Midbrain (tissue), 1 donor: ENCODE data around the gene CLC.
"Not testable (repeated sequence)": the region's sequence is repeated elsewhere in the genome, so short reads cannot be mapped to it uniquely, and the experiment has no call there.

ENCODE experiments used
- DNase-seq: peaks from one replicate; lab custom pipeline; 2025; lab: John Stamatoyannopoulos, UW

Gene CLC

DNA sequence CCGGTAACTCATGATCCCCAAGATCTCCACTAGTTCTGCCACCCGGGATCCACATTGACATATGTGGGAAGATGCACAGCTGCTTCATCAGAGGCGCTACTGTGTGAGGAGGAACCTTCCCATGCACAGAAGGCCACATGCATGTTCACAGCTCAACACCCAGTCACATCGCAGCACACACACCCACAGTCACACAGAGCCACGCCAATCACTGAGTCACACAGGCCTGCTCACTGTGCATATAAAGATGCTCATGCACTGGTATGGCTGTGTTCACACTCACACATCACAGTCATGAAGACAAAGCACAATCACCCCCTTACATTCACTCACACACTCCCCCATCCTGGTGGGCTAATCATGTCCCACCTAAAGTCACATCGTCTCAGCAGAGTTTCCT, 9.8 kb downstream of the CLC start:
- DNase-seq = no peak

DNA sequence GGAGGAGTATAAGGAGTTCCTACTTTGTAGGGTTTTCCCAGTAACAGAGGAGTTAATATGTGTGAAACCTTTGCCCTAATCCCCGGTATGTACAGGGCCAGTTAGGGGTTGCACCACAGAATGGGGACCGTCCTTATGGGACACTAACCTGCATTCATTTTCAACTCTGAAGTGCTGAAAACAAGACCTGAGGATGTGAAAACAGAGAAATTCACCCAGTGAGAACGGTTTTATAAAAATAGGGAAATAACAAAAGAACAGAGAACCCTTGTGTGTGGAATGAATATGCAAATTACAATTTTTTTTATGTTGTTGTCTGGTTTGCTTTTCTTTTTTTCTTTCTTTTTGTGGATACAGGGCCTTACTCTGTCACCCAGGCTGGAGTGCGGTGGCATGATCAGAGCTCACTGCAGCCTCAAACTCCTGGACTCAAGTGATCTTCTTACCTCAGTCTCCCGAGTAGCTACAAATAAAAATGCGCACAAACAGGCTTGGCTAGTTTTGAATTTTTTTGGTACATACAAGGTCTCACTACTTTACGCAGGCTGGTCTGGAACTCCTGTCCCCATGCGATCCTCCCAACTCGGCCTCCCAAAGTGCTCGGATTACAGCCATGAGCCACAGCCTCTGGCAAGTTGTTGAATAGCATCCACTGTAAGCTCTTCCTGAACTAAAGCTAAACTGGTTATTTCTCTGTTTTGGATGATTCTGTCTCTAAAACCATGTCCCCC, 10.6 kb downstream of the CLC start:
- no peak for DNase-seq

DNA sequence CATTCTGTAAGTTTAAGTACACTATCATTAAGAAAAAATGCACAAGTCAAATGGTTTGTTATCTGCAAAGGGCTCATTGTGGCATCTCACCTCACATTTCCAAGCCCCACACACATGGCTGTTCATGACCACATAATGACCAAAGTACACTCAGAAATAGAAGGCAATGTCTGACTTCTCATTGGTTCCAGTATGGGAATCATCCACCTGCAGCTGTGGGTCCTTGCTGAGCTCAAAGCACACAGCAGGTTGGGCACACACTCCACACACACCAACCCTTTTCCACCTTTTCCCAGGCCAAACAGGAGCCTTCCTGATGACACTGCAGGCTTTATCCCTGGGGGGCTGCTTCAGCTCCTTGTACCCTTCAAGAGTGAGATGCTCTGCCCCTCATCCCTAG, 11.8 kb downstream of the CLC start:
- no peak for DNase-seq

DNA sequence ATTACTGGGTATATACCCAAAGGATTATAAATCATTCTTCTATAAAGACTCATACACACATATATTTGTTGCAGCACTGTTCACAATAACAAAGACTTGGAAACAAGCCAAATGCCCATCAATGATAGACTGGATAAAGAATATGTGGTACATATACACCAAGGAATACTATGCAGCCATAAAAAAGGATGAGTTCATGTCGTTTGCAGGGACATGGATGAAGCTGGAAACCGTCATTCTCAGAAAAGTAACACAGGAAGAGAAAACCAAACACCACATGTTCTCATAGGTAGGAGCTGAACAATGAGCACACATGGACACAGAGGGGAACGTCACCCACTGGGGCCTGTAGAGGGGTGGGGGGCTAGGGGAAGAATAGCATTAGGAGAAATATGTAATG, 17.7 kb downstream of the CLC start:
- DNase-seq = not testable (repeated sequence)

DNA sequence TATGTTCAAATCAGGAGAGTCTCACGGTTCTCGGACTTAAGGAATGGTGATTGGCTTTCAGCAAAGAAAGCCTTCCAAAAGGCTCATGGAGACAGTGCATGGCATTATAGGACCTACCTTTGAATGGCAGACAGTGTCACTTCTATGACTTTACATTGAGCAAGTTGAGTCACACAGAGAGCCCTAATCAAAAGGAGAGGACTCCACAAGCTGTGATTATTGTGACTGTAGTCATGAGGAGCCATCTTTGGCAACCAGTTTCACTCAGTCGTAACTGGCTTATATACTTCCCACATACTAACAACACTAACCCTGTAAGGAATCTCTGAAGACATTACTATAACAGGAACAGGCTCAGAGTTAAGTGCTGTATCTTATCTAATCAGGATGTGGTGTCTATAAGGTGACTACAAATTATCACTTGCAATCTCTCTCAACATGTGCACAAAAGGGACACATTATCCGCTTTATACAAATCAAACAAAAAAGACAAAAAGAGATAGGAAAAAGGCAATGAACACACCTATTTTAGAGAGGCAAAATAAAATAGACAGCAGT, 27.4 kb downstream of the CLC start:
- no peak for DNase-seq

DNA sequence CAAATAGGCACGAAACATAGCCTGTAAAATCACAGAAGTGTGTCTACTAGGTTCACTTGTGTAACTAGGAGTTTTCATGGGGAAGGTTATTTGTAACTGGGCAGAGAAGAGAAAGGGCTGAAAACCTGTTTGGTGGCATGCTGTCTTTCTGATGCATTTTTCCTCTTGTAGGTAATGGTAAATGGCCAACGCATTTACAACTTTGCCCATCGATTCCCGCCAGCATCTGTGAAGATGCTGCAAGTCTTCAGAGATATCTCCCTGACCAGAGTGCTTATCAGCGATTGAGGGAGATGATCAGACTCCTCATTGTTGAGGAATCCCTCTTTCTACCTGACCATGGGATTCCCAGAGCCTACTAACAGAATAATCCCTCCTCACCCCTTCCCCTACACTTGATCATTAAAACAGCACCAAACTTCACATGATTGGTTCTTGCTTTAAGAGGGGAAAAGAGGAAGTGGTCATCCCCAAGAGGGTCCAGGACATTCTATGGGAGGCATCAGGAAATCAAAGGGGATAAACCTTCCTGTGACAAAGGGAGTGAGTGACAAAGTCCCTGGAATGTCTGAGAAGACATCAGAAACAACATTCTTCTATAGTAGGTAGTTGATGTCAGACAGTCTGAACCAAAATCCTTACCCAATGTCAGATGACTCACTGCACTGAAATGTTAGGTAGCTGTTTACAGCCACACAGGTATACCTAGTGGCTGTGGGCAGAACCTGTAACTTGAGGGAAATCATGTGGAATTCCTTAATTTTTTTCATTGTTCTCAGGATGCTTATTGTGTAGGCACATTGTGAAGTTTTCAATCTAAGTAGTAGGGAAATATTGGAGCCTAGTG, 28.6 kb downstream of the CLC start:
- no peak for DNase-seq

DNA sequence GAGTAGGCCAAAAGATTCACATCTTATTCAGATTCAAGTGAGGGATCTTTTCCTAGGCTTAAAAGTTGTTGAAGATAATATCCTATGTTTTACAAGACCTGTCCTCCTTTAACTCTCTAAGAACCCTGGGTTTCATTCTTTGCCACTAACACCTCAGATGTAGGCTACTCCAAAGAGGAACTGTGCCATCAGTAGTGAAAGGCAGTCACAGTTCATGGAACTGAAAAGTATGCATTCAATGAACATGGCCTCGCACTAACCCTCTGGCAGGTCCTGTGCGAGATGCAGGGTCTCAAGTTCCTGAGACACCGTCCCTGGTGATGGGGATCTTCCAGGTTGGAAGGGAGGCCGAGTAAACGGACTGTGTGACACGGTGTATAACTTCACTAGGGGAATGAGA, 29.2 kb downstream of the CLC start:
- no peak for DNase-seq

DNA sequence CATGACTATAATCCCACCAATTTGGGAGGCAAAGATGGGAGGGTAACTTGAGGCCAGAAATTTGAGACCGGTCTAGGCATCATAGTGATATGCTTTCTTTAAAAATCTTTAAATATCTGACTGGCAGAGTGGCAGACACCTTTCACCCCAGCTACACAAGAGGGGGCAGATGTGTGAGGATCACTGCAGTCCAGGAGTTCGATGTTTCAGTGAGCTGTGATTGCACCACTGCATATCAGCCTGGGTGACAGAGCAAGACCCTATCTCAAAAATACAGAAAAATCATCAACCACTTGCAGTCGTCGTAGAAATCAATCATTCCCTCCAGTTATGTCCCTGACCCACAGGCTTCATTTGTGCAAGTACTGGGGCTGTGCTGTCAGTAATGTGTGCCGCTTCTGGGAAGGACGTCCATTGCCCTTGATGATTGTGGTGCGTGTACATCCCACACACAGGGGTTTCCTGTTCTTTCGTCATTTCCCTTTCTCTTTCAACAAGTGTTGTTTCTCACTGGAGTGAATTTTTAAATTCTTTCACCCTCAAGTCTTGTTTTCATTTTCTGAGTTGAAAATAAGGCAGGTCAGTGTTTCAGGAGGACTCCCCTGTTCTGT, 32.1 kb downstream of the CLC start:
- DNase-seq = no peak

DNA sequence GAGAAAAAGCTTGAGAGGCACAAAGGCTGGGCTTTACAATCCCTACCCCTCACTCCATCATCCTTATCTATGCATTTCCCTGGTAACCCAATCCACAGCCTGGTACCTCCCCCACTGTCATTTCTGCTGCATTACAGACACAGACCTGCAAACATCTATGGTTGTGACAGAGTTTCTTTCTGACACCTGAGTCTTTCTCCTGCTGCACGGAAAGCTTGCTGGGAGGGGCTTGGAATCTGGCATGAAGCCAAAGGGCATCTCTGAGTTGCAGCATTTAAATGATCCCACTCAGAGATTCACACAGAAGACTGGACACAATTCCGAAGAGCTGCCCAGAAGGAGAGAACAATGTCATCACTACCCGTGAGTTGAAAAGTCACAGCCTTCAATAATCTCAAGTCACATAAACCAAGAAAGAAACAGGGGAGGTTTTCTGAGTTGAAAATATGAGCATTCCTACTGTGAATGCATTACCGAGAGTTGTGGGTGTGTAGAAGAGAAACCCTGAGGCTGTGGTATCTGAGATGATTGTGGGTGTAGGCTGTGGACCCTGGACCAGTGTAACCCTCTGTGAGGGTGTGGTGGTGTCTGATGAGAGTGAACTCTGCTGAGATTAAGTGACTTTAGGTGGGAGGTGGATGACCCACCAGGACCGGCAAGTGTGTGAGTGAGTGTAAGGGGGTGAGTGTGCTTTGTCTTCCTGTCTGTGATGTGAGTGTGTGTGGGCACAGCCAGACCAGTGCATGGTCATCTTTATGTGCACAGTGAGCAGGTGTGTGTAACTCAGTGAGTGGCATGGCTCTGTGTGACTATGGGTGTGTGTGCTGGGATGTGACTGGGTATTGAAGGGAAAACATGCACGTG, 33.4 kb downstream of the CLC start, which contains the start of gene LGALS14:
TSS of gene LGALS14 (plus strand) at position 301 of the 864 bp plus-strand sequence. CDS start at position 349, 48 bp downstream.
- DNase-seq = no peak

DNA sequence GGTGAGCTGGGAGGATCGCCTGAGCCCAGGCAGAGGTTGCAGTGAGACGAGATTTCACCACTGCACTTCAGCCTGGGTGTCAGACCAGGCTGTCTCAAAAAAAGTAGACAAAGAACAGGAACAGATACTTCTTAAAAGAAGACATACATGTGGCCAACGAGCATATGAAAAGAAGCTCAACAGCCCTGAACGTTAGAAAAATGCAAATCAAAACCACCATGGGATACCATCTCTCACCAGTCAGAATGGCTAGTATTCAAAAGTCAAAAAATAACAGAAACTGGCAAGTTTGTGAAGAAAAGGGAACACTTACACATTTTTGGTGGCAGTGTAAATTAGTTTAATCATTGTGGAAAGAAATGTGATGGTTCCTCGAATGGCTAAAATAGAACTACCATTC, 36.5 kb downstream of the CLC start:
- DNase-seq = no peak

DNA sequence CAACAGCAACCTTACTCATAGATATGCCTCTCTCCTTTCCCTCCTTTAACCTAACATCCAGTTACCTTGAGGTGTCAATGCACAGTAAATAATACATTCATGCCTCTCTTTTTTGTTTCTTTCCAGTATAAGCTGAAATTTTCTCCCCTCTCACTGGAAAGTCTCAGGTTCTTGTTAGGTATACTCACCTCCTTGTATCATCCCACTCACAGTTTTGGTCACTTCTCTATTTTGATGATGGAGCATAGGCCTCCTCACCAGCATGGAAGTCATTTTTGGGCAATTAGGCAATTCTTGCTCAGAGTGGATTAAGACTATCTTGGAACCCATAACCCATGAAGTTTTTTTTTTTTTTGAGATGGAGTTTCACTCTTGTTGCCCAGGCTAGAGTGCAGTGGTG, 39.3 kb downstream of the CLC start:
- no peak for DNase-seq

DNA sequence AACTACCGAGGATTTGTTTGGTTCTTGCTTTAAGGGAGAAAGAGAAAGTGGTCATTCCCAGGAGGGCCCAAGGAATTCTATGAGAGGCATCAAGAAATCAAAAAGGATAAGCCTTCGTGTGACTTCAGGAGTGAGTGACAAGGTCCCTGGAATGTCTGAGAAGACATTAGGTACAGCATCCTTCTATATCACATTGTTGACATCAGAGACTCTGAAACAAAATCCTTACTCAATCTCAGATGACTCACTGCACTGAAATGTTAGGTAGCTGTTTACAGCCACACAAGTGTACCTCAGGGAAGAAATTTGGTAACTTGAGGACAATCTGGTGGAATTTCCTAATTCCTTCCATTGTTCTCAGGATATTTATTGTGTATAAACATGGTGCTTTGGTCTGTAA, 41.4 kb downstream of the CLC start:
- DNase-seq = no peak

DNA sequence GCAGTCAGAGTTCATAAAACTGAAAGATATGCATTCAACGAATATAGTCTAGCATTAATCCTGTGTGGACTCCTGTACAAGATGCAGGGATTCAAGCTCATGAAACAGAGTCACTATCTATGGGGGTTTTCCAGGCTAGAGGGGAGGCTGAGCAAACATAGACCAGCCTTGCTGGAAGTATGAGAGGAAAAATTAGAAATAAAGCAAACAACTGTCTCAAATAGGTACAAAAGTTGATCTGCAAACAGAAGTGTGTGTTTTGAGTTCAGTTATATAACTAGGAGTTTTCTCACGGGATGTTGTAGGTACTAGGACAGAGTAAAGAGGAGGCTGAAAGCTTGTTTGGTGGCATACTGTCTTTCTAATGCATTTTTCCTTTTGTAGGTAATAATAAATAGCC, 42.1 kb downstream of the CLC start:
- no peak for DNase-seq

DNA sequence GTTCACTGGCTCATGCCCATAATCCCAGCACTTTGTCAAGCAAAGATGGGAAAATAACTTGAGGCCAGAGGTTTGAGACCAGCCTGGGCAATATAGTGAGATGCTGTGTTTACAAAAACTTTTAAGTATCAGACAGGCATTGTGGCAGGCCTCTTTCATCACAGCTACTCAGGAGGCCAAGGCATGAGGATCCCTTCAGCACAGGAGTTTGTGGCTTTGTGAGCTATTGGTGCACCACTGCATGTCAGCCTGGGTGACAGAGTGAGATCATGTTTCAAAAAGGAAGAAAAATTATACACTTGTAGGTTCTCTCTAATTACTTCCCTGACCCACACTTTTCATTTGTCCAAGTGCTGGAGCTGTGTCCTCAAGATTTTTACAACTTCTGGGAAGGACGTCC, 45.0 kb downstream of the CLC start:
- no peak for DNase-seq

DNA sequence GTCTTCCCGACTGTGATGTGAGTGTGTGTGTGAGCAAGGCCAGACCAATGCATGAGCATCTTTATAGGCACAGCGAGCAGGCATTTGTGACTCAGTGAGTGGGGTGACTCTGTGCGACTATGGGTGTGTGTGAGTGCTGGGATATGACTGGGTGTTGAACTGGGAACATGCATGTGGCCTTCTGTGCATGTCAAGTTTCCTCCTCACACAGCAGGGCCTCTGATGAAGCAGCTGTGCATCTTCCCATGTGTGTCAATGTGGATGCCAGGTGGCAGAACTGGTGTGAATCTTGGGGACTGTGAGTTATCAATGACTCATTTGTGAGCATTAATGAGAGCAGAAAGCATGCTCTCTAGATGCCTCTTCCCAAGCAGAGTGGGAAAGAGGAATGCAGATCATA, 45.7 kb downstream of the CLC start:
- no peak for DNase-seq

DNA sequence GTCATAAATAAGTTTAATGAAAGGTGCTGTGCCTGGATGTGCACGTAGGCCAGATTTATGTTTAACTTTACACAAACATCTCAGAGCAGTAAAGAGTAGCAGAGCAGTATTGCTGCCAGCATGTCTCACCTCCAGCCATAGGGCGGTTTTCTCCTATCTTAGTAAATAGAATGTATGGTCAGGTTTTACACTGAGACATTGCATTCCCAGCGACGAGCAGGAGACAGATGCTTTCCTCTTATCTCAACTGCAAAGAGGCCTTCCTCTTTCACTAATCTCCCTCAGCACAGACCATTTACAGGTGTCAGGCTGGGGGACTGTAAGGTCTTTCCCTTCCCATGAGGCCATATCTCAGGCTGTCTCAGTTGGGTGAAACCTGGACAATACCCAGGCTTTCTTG, 49.2 kb downstream of the CLC start:
- DNase-seq = not testable (repeated sequence)

DNA sequence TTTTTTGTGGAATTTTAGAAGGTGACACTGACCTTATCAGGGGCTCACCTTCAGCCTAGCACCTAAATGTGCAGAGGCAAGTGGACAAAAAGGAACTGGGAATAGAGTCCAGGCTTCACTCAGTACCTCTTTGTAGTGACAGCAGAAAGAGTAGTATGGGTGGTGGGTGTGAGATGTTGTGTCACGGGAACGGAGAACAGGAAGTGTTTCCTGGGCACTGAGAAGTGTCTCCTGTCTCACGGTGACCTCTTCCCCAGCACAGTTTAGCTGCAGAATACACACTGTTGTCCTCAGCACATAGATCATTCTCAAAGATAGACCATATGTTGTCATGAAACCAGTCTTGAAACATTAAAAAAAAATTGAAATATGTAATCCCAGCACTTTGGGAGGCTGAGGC, 51.1 kb downstream of the CLC start:
- DNase-seq = no peak

DNA sequence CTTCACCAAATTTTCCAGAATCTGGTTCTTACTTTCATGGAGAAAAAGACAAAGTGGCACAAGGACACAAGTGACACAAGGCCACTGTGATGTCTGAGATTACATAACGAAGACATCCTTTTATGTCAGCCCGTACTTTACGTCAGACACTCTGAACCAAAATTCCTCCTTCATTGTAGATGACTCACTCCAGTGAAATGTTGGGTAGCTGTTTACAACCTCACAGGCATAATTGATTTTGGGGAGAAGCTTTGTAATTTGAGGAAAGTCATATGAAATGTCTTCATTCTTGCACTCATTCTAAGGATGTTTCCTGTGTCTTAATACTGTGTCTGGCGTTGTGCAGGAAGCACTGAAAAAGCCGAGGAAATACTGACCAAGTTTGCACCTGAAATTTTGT, 53.6 kb downstream of the CLC start:
- no peak for DNase-seq

DNA sequence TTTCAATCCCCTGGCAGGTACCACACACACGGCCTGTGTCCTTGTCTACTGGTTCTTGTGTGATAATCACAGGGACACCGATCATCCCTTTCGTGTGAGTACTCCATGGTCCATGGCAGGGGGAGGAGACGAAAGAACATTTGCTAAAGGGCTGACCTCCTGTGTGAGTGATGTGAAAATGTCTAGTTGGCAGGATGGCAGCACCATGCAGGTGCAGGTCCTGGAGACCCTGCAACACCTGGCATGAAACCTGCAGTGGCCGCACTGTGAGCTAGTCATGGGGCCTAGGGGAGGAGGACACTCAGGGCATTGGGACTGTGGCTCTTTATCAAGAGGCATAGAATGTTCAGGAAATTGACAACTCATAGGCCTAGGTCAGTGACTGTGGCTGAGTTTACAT, 56.4 kb downstream of the CLC start:
- no peak for DNase-seq
